Lung (tissue), 12 donors: ENCODE data around the gene TRPV5. TPM values are rescaled to one million over a fixed set of nuclear protein-coding genes. Genes with fewer than 3 reads are reported as not detected.

ENCODE experiments used
- ATAC-seq: fragments of 200-7000 bp; cut with Tn5 transposase; one replicate; pipeline ENCODE4 v1.9.1; 2020; ENCODE audit warnings: moderate number of reproducible peaks; ENCODE audit not compliant: insufficient read depth, low FRiP score
- DNase-seq, 3 donors: peaks; one replicate each; pipeline ENCODE4 v3.0.0-alpha.2; 2013 to 2017
- H3K27ac ChIP-seq, 2 donors: one replicate each; pipeline ENCODE4 v1.5.1; 2013; ENCODE audit warnings: mild to moderate bottlenecking in 2 of 2, moderate library complexity in 2 of 2, control low read depth in 1 of 2, inconsistent platforms in 1 of 2, low read depth in 1 of 2, low read length in 1 of 2
- H3K27me3 ChIP-seq, 3 donors: one replicate each; pipeline ENCODE4 v1.5.1; 2013; ENCODE audit warnings: low read length in 2 of 3; ENCODE audit not compliant: control insufficient read depth in 3 of 3, insufficient read depth in 3 of 3
- H3K36me3 ChIP-seq, 4 donors: one replicate each; pipeline ENCODE4 v1.5.1; 2013; ENCODE audit warnings: low read length in 4 of 4, mild to moderate bottlenecking in 1 of 4, moderate library complexity in 1 of 4; ENCODE audit not compliant: control insufficient read depth in 4 of 4, insufficient read depth in 4 of 4
- H3K4me1 ChIP-seq, 5 donors: one replicate each; pipeline ENCODE4 v1.5.1; 2013; ENCODE audit warnings: low read length in 5 of 5, mild to moderate bottlenecking in 2 of 5, moderate library complexity in 1 of 5; ENCODE audit not compliant: control insufficient read depth in 5 of 5, insufficient read depth in 5 of 5
- H3K4me3 ChIP-seq: one replicate; pipeline ENCODE4 v1.5.1; 2013; ENCODE audit warnings: mild to moderate bottlenecking, control low read depth, moderate library complexity
- H3K9ac ChIP-seq, 2 donors: one replicate each; pipeline ENCODE4 v1.5.1; 2013; ENCODE audit warnings: low read length in 2 of 2, control low read depth in 1 of 2; ENCODE audit not compliant: insufficient read depth in 1 of 2
- H3K9me3 ChIP-seq, 4 donors: one replicate each; pipeline ENCODE4 v1.5.1; 2013; ENCODE audit warnings: low read length in 3 of 4, mild to moderate bottlenecking in 1 of 4, moderate library complexity in 1 of 4; ENCODE audit not compliant: control insufficient read depth in 4 of 4, insufficient read depth in 3 of 4
- CTCF ChIP-seq: IDR thresholded peaks from 2 replicates; pipeline ENCODE4 v1.5.1; 2012; ENCODE audit warnings: mild to moderate bottlenecking; ENCODE audit errors: control extremely low read depth, extremely low read depth
- WGBS, 2 donors: extraction: QIAGEN DNeasy Blood & Tissue Kit; methylation state at CpG; one replicate each; pipeline ENCODE4 v1.1.7; 2013; 5-methylcytosine and 5-hydroxymethylcytosine counted together
- polyA plus RNA-seq, 2 donors: library from polyadenylated mRNA; stranded (reverse); fragments of 200-250 nt; gene quantifications; one replicate each; pipeline ENCODE4 v1.2.1, GENCODE V29; 2013
- total RNA-seq, 2 donors: library from RNA; depleted of rRNA in 1 of 2; stranded (reverse); fragments of >200 nt in 1 of 2; gene quantifications; one replicate each; pipeline ENCODE4 v1.2.1, GENCODE V29; 2014 to 2021
- donor health status: control.
- donor health status: control.
- donor health status: Bipolar disorder and iron deficiency.
- donor health status: healthy.
- donor health status: DM: yes; HTN: yes; CAD: no.

Gene TRPV5
- total and polyA plus RNA-seq, 4 donors = 0.05 TPM; not detected in 3

GRCh38 chr7:142932386-142933091 lies 1.0 kb downstream of the TRPV5 start:
- ATAC-seq (no peak), DNase-seq (no peak)
- no peak overlapping the region for H3K9ac ChIP-seq
- H3K4me1 ChIP-seq = no peaks in the 10 kb centered on the region
- no peak overlapping the region for H3K4me3 ChIP-seq
- WGBS, 2 donors = 71 to 77% methylated on average over 5 of the region's 5 CpGs
- H3K36me3 ChIP-seq = no peaks in the 10 kb centered on the region
- no peak for TF ChIP-seq CTCF
- no peaks in the 10 kb centered on the region for H3K27me3 ChIP-seq
- peaks cover 0 to 5% (median 1%) of the 10 kb centered on the region in 4 donors for H3K9me3 ChIP-seq
- no peak overlapping the region for H3K27ac ChIP-seq

GRCh38 chr7:142930126-142930730 lies 3.3 kb downstream of the TRPV5 start:
- no peak for ATAC-seq
- Histone ChIP-seq H3K4me1 (no peaks in the 10 kb centered on the region), H3K27ac (no peak overlapping the region), H3K9ac (no peak overlapping the region), H3K9me3 (peaks cover 0 to 5% (median 1%) of the 10 kb centered on the region in 4 donors), H3K4me3 (no peak overlapping the region), H3K27me3 (no peaks in the 10 kb centered on the region), H3K36me3 (no peaks in the 10 kb centered on the region)
- 92 to 97% methylated on average over 11 of the region's 11 CpGs for WGBS, 2 donors
- DNase-seq = no peak
- no peak for TF ChIP-seq CTCF

- no peak for TF ChIP-seq CTCF
- Histone ChIP-seq H3K4me3 (no peak overlapping the region), H3K4me1 (no peaks in the 10 kb centered on the region), H3K27me3 (no peaks in the 10 kb centered on the region), H3K36me3 (no peaks in the 10 kb centered on the region), H3K9me3 (peaks cover 0 to 5% (median 1%) of the 10 kb centered on the region in 4 donors), H3K27ac (peak overlapping the region in 1 of 2 donors; percentile 13), H3K9ac (no peak overlapping the region)
- ATAC-seq (no peak), DNase-seq (no peak)
- 79 to 89% methylated on average over 8 of the region's 8 CpGs for WGBS, 2 donors
Observed at GRCh38 chr7:142927949-142928348, 5.6 kb downstream of the TRPV5 start.
